GM19025 (cell line): ENCODE measurements around the gene CYP27A1.

ENCODE experiments used
- ATAC-seq: cut with Tn5 transposase; IDR thresholded peaks from one replicate; pipeline ENCODE4 v1.9.1; 2021; ENCODE audit warnings: mild to moderate bottlenecking, low read depth, moderate library complexity; ENCODE audit not compliant: unreplicated experiment

CYP27A1 gene

DNA sequence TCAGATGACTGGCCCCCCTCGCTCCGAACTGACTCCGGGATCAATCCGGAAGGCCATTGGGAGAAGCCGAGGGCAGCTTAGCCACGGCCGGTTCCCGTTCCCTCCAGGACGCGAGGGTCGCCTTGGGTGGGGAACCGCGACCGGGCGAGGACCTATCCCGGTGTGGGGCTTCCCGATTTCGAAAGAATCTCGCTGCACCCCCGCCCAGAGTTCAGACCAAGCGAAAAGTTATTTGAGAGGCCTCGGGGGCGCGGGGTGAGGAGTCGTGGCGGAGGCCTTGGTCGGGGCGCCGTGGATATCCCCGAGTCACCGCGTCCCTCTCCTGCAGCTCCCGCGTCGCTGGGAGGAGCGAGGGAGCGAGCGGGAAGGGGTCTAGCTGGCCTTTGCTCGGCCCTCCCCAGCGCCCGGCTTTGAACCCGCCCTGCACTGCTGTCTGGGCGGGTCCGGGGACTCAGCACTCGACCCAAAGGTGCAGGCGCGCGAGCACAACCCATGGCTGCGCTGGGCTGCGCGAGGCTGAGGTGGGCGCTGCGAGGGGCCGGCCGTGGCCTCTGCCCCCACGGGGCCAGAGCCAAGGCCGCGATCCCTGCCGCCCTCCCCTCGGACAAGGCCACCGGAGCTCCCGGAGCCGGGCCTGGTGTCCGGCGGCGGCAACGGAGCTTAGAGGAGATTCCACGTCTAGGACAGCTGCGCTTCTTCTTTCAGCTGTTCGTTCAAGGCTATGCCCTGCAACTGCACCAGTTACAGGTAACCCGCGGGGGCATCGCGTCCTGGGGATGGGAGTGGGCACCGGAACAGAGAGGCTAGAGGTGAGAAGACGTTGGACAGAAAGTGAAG, at the start of gene CYP27A1:
CYP27A1 (plus strand) TSS at position 457 of the 837 bp plus-strand sequence; CDS start at position 493, 36 bp downstream.
- ATAC-seq, result no peak

GRCh38 chr2:218732761-218733158, 49.2 kb upstream of the CYP27A1 start:
- no peak for ATAC-seq

DNA sequence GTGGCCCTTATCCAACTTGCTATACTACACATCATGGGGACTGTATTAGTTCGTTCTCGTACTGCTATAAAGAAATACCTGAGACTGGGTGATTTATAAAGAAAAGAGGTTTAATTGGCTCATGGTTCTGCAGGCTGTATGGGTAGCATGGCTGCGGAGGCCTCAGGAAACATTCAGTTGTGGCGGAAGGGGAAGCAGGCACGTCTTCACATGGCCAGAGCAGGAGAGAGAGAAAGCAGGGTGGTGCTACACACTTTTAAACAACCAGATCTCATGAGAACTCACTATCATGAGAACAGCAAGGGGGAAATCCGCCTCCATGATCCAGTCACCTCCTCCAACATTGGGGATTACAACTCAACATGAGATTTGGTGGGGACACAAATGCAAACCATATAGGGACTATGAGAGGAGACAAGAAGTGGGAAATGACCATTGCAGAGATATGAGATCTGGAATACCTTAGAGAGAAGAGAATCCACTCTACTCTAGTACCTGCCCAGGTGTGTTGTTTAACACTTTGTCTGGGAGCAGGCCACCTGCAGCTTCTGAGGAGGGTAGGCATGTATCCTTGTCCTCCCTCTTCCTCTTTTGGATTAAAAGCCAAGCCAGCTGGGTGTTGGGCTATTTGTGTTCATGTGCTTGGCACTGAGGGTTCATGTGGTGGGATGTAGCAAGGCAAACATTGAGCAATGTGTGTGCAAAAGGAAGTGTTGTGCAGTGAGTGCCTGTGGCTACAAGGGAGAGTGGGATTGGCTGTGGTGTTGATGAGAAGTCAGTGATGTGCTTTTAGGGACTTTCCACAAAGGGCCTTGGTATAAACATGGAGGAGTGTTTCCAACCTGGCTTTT, 48.6 kb upstream of the CYP27A1 start:
- ATAC-seq, result no peak

GRCh38 chr2:218734190-218734975, 47.6 kb upstream of the CYP27A1 start:
- ATAC-seq, result no peak

DNA sequence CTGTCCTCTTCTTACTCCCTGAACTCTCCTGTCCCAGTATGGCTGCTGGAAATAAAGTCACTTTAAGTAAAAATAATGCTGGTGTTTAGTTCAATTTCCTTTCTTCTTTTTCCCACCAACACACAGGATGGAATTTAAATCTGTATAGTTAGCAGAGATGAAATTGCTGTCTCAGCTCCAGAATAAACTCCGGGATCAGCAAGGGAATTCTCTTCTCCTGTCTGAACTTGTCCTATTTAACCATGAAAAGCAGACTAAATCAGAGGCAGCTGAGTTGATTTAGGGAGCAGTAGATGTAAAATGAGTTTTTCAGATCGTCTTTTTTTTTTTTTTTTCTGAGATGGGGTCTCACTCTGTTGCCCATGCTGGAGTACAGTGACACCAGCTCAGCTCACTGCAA, 45.4 kb upstream of the CYP27A1 start:
- no peak for ATAC-seq

DNA sequence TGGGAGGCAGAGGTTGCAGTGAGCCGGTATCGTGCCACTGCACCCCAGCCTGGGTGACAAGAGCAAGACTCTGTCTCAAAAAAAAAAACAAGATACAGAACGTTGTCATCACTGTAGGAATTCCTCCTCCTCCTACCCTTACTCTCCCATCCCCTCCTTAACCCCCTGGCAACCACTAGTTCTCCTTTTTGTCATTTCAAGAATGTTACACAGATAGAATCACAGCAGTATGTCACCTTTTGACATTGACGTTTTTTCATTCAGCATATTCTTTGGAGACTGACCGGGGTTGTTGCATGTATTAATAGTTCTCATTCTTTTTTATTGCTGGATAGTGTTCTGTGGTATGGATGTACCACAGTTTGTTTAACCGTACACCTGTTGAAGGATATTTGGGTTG, 38.9 kb upstream of the CYP27A1 start:
- no peak for ATAC-seq

DNA sequence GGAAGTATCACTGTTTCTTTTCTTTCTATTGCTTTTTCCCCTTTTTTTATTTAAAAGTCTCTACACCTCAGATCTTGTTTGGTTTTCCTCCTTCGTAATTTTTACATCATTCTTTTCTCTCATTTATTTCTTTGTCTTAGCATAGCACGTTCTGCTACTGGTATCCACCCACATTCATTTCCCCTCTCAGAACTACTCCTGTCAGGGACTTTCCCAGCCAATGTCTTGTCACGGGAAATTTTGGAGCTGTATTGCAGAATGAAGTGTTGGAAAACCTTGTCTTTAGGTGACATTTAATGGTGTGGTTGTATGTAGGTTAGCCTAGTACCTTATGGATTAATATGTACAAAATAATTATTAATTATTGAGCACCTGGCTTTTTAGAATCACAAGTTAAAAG, 37.3 kb upstream of the CYP27A1 start:
- ATAC-seq, result no peak

DNA sequence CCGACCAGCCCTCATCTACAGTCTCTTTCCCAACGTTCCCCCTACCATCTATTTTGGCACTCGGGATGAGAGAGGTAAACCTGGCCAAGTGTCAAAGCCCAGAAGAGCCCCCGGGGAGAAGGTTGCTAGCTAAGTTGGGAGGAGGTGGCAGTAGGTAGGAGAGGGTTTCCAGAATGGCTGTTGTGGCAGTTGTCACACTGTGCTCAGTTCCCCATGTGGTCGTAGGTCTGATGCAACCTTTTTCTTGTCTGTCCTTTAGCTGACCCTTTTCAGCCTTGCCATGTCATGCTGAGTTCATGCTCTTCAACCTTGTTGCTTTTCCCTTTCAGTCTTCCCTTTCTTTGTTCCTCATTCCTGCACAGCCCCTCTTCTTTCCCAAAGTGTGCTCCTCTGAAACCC, 36.8 kb upstream of the CYP27A1 start:
- ATAC-seq, result no peak

GRCh38 chr2:218745559-218746469, 36.1 kb upstream of the CYP27A1 start:
- no peak for ATAC-seq

DNA sequence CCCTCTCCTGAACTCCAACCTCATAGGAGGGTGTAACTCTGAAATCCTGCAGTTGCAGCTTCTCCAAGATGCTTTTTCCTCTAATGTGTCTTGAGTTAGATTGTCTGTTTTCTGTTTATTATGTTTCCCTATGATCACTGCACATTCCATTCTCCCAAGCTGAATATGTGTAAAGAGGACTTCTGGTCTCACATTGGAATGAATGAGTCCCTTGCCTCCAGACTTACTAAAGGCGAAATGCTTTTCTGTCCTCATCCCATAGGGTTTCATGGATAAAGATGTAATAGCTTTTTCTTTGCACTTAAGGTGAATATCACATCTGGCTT, 35.5 kb upstream of the CYP27A1 start:
- no peak for ATAC-seq

DNA sequence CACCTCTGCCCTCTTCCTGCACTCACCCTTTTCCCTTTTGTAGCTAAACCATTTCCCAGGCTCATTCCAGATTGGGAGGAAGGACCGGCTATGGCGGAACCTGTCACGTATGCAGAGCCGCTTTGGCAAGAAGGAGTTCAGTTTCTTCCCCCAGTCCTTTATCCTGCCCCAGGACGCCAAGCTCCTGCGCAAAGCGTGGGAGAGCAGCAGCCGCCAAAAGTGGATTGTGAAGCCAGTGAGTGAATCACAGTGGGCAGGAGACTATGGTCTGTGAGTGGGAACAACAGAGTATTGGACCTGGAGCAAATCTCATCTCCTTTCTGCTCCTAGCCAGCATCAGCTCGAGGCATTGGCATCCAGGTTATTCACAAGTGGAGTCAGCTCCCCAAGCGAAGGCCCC, 35.0 kb upstream of the CYP27A1 start:
- ATAC-seq, result no peak

- ATAC-seq, result no peak
These were observed 33.1 kb upstream of the CYP27A1 start for GRCh38 chr2:218748741-218749441.

DNA sequence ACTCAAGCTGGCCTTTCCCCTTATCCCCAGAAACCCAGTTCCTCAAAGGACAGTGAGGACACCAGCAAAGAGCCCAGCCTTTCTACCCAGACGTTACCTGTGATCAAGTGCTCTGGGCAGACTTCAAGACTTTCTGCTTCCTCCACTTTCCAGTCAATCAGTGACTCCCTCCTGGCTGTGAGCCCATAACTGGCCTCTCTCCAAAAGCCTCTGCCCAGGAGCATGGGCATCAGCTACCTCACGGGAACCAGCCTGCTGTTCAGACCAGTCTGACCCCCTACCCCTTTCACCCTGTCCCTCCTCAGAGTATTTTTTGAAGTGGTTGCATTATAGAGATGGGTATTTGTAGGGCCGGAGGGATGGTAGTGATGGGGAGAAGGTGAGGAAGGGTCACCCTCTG, 27.7 kb upstream of the CYP27A1 start:
- no peak for ATAC-seq

DNA sequence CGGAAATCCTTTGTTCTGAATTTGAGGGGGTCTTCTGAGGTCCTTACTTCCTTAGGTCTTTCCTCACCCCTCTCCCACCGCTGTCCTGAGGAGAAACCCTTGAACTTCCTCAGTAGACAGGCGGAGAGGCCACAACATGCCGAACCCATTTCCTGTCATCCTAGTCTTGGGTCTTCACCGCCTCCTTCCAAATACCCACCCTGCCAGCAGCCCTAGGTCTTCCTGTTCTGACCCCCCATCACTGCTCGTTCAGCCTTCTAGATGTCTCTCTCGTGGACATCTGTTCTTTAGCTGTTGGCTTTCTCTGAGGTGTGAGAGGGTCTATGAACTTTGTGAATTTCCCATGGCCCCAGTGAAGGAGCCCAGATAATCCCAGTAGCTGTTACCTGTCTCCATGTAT, 27.2 kb upstream of the CYP27A1 start:
- ATAC-seq, result no peak

GRCh38 chr2:218755198-218755566, 26.8 kb upstream of the CYP27A1 start:
- no peak for ATAC-seq

GRCh38 chr2:218755567-218756404, 26.2 kb upstream of the CYP27A1 start:
- ATAC-seq, result no peak

DNA sequence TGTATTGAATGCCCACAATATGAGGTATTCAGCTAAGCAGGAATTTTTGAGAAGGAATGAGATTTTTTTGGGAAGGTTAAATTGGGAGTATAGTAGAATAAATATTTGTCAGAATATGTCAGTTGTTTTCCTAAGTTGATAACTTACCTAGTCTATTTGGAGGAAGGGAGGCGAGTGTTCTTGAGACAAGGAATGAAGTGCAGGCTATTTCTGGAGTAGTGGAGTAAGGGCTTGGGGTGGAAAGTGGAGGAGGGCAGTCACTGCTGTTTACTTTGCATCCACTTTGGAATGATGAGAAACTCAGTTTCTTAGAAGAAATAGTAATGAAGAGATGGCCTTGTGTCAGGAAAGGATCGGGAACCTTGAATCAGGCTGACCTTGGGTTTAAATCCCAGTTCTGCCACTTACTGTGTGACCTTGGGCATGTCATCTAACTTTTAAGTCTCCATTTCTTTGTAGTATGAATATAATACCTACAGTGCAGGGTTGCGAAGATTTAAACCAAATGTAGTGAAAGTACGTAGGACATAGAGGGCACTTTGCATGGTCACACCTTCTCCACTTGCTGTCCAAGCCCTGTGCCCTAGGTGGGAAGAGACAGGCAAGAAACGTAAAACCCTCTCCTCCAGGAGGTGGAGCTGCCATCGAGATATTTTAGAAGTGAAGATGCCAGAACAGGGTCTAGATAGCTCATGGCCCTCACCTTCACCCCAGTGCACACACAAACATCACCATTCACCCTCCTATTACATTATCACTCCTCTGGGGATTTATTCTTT, 25.2 kb upstream of the CYP27A1 start:
- ATAC-seq, result no peak

GRCh38 chr2:218761795-218762194, 20.2 kb upstream of the CYP27A1 start:
- no peak for ATAC-seq
